ENCODE measurements around the gene EDC3.
"Not testable (repeated sequence)": the region's sequence is repeated elsewhere in the genome, so short reads cannot be mapped to it uniquely, and the experiment has no call there.

The EDC3 gene

DNA sequence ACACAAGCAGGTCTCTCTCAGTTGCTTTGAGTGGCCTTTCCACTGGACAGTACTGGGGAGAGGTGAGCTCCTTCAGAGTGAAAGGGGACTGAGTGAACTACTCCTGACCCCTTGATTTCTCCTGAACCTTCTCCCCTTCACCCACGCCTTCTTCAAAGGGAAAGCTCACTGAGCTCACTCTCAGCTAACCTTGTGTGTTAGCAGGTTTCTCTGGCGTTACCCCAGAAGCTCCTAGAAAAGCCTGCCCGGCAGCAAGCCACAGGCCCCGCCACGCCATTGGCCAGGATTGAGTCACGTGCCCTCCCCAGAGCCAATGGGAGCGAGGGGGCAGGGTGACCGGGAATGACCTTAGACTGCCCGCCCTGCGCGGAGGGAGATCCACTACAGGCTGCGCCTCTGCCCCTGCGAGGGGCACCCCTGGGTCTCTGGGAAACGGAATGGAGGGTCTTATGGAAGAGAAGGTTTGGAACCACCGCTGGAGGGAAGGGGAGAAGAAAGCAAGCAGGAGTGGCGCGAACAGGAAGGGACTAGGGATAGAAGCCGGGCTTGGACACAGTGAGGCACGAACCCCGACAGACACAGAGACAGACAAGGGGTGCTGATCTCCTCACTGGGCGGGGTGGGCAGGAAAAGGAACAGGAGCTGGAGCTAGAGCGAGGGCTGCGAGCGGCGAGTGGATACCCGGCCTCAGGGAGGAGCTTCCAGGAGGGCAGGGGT, 97.5 kb downstream of the EDC3 start:
- no peak for DNase-seq
- in situ Hi-C loops (cut with MboI; ENCODE audit: low pct_unique_long_range_greater_than_20kb, low sequenced_read_pairs): no loop called here

DNA sequence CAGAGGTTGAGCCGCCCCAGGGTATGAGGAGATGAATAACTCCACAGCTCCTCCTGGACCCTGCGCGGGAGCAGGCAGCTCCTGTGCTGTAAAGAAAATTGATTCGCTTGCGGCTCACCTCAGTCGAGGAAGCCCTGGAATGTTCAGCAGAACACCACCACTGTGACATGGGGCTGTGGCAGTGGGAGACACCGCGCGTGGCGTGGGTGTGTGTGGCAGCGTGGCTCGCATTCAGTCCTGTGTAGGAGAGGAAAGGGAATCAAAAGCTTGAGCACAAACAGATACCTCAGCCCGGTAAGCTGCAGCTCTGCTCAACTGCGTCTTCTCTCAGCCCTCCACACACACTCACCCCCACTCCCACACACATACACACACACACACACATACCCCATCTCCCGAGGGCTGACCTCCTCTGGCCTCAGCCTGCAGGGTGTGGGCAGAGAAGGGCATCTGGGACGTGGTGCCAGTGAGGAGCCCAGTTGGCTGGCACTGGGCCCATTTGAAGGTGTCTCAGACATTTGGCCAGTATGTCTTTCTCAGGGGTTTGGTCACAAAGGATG, 98.6 kb downstream of the EDC3 start:
- in situ Hi-C loops (cut with MboI; ENCODE audit: low pct_unique_long_range_greater_than_20kb, low sequenced_read_pairs); DNase-seq: not testable (repeated sequence)

DNA sequence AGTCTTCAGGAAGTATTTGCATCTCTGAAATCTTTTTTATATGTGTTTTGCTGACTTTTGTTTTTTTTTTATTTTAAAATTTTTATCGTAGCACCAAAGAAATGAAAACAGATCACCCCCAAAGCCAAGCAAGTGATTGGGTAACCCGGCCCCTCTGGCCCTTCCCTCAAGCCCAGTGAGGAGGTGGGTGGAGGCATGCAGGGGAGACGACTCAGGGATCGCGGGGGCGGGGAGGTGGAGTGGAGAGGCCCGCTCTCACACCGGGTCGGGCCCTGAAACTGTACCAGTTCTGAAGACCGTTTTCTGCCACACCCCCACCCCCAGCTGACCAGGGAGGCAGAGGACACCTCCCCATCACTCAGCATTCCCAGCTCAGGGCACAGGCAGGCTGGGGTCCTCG, 99.1 kb downstream of the EDC3 start:
- DNase-seq: not testable (repeated sequence)

DNA sequence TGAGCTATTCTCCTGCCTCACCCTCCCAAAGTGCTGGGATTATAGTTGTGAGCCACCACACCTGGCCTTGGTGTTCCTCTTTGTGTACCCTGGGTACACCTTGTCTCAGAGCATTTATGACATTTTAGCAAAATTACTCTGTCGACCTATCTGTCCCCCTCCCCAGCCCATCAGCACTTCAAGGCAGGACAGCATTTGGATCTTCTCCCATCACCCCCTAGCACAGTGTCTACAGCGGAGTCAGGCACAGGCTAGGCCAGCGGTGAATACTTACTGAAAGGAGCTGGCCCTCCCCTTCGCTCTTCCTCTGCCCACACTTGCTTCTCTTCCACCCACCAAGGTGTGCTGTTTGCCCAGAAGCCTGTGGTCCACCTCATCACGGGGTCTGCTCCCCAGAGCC, 100.6 kb downstream of the EDC3 start:
- no peak for DNase-seq

More for the DNA sequence above, 99.1 kb downstream of the EDC3 start:
- in situ Hi-C loops (cut with MboI; ENCODE audit: low pct_unique_long_range_greater_than_20kb, low sequenced_read_pairs): not testable (repeated sequence)

DNA sequence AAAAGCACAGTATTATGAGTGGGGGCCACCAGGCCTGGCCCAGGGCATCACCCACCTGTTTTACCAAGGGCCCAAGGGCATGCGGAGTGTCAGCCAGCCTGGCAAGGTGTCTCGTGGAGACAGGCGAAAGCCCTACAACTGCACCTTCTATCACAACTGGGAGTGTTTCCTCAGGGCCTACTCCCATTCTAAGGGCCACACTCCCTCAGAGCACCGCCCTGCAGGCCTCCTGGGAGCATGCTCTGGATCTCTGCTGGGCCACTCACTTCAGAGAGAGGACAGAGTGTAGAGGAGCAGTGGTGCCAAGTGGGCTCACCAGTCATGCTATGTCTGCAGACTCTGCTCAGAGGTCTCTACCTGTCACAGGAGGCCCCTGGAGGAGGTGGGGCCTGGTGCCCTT, 101.4 kb downstream of the EDC3 start:
- no peak for DNase-seq
- in situ Hi-C loops (cut with MboI; ENCODE audit: low pct_unique_long_range_greater_than_20kb, low sequenced_read_pairs): no loop called here

More for the DNA sequence above, 100.6 kb downstream of the EDC3 start:
- in situ Hi-C loops (cut with MboI; ENCODE audit: low pct_unique_long_range_greater_than_20kb, low sequenced_read_pairs): no loop called here

DNA sequence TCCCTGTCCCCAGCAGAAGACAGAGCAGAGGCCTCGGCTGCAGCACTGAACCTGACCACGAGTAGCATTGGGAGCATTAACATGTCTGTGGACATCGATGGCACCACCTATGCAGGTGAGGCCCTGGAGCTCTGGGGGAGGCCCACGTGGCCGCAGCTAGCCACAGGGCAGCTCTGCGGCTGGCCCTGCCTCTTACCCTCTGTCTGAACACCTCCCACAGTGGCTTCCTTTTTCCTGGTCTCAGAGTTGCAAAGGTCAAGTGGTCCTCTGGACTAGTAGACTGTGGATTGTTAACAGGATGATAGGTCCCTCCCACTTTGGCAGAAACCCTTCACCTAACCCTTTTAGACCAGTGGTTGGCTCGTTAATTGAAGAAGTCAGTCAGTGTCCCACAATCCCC, 102.7 kb downstream of the EDC3 start:
- no peak for DNase-seq
- in situ Hi-C loops (cut with MboI; ENCODE audit: low pct_unique_long_range_greater_than_20kb, low sequenced_read_pairs): no loop called here

DNA sequence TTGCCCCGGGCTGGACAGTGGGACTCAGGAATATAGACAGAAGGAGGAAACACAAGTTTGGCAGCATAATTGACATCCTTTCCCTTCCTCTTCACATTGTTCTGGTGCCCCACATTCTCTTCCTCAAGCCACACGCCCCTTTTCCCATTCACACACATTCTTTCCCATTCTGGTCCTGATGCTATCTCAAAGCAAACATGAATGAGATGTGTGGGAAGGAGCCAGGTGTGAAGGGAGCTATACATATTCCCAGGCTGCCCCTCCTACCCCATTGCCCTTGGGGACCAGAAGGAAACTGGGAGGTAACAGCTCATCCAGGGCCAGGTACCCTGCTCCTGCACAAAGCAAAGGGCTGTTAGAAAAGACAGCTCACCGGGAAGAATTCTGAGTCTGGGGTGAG, 103.6 kb downstream of the EDC3 start:
- in situ Hi-C loops (cut with MboI; ENCODE audit: low pct_unique_long_range_greater_than_20kb, low sequenced_read_pairs): no loop called here
- DNase-seq: no peak

DNA sequence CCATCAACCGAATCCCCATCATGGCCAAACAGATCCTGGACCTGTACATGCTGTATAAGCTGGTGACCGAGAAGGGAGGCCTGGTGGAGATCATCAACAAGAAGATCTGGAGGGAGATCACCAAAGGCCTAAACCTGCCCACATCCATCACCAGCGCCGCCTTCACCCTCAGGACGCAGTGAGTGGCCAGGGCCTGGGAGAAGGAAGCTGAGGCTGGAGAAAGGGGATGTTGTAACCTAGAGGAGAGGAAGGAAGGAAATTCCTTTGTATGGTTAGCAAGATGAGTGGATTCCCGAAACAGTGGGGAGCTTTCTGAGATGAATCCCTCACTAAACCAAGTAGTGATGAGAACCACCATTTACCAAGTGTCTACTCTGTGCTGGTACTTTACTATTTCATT, 106.0 kb downstream of the EDC3 start:
- in situ Hi-C loops (cut with MboI; ENCODE audit: low pct_unique_long_range_greater_than_20kb, low sequenced_read_pairs): no loop called here

DNA sequence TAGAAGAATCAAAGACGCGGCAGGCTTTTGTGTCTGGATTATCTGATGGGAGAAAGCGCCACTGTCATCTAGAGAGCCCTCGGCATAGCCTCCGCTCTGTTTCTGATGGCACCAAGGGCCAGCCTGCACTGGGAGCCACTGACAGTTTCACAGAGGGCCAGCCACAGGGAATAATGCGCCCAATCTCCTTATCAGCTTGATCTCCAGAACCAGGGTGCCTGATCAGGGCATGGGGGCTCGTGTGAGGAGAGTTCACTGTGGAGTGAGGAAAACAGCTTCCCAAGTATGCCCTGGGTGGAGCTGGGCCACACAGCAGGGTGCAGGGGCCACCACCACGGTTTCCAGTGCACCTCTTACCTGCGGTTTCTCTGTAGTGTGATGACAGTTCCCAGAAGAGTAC, 110.0 kb downstream of the EDC3 start:
- no peak for DNase-seq
- in situ Hi-C loops (cut with MboI; ENCODE audit: low pct_unique_long_range_greater_than_20kb, low sequenced_read_pairs): no loop called here

More for the DNA sequence above, 106.0 kb downstream of the EDC3 start:
- no peak for DNase-seq

DNA sequence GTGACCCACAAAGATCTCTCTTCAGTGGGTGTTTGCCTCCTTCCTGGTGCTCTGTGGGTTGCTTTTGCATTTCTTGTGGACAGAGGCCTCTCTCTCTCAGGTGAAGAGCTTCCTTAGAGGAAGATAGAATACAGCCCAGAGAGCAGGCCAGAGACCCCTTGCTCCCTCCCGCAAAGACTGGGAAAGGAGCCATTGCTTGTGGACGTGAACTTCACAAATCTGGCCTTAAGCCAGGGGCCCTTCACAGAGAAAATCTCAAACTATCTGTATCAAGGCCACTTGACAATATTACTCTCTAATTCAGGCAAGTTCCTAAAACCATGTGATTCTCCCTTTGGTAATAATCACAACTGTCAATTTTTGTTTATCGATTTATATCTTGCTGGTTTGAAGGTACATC, 110.6 kb downstream of the EDC3 start:
- DNase-seq: no peak
- in situ Hi-C loops (cut with MboI; ENCODE audit: low pct_unique_long_range_greater_than_20kb, low sequenced_read_pairs): no loop called here

DNA sequence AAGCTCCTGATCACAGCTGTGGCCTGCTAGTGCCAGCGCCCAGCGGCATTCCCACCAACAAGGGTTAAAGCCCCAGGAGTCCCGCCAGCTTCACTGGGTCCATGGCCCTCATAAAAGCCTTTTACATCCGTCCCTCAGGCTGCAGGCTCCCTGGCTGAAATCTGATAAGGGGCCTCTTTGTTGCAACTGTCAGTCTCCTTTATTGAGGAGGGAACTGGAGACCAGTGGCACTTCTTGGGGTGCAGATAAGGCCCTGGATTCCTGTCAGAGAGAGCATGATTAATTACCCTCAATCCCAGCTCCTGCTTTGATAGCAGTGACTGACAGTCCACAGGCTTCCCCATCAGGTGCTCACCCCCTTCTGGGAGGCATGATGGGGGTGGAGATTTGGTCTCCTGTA, 111.0 kb downstream of the EDC3 start:
- in situ Hi-C loops (cut with MboI; ENCODE audit: low pct_unique_long_range_greater_than_20kb, low sequenced_read_pairs): no loop called here
- DNase-seq: no peak

DNA sequence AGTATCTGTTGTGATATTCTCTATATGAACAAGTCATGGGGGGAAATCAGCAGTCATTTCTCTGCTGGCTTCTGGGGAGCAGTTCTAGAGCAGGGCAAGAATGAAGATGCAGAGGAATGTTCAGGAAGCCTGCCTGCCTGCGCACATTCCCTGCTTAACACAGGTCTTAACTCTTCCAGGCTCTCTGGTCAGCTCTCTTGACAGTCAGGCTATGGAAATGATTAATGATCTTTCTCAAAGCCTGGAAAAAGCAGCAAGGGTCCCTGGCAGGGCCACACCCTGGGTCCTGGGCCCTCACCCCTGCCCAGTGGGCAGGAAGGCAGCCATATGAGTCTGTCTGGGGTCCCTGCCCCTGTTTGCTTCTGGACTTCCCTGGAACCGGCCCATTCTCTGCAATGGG, 111.6 kb downstream of the EDC3 start:
- in situ Hi-C loops (cut with MboI; ENCODE audit: low pct_unique_long_range_greater_than_20kb, low sequenced_read_pairs): no loop called here
- no peak for DNase-seq

All from KBM-7 (cell line).